IMR-90 (cell line): ENCODE measurements around the gene WARS2. TPM values are rescaled to one million over a fixed set of nuclear protein-coding genes. Genes with fewer than 3 reads are reported as not detected.

ENCODE experiments used
- ATAC-seq: fragments of 200-7000 bp; cut with Tn5 transposase; 2 replicates; pipeline ENCODE4 v1.9.1; 2020; ENCODE audit warnings: low read depth, mild to moderate bottlenecking, moderate library complexity
- BruUV-seq: library from RNA; stranded (reverse); fragments of 400-500 nt; replicated peaks from 2 replicates; lab custom pipeline; 2021; lab: Mats Ljungman, UMichigan
- CTCF ChIA-PET: fragments of 300-600 bp; formaldehyde crosslinking; extraction: SDS; loops from one replicate; lab custom pipeline; 2021; ENCODE audit warnings: antibody characterized with exemption; lab: Yijun Ruan, JAX
- POLR2A ChIA-PET: fragments of 300-600 bp; sonication (Branson Sonifier 250); formaldehyde crosslinking; loops from one replicate; lab custom pipeline; 2022; ENCODE audit warnings: antibody characterized with exemption; ENCODE audit not compliant: unreplicated experiment; lab: Charles Lee
- DNase-seq: peaks from one replicate; pipeline ENCODE4 v3.0.0; 2013
- H2AFZ ChIP-seq: replicated peaks from 2 replicates; pipeline ENCODE3; 2013; ENCODE audit warnings: low read length, mild to moderate bottlenecking; ENCODE audit not compliant: poor library complexity
- H2AK5ac ChIP-seq: 2 replicates; pipeline ENCODE4 v1.6.1; 2013; ENCODE audit warnings: low read depth, low read length, inconsistent platforms
- H2AK9ac ChIP-seq: replicated peaks from 2 replicates; pipeline ENCODE3; 2013; ENCODE audit warnings: mild to moderate bottlenecking, low read depth, low read length, moderate library complexity; ENCODE audit not compliant: poor library complexity
- H2BK120ac ChIP-seq: 2 replicates; pipeline ENCODE4 v1.6.1; 2013; ENCODE audit warnings: low read depth, low read length, inconsistent platforms
- H2BK15ac ChIP-seq: 3 replicates; pipeline ENCODE4 v1.6.1; 2013; ENCODE audit warnings: low read depth, low read length, inconsistent platforms
- H2BK20ac ChIP-seq: 2 replicates; pipeline ENCODE4 v1.6.1; 2013; ENCODE audit warnings: low read depth, mild to moderate bottlenecking, inconsistent platforms, low read length, moderate library complexity
- H2BK5ac ChIP-seq: 2 replicates; pipeline ENCODE4 v1.6.1; 2013; ENCODE audit warnings: mild to moderate bottlenecking, low read depth, low read length, inconsistent platforms; ENCODE audit not compliant: poor library complexity, severe bottlenecking
- H3K14ac ChIP-seq: replicated peaks from 2 replicates; pipeline ENCODE4 v1.6.1; 2013; ENCODE audit warnings: low read depth, low read length, inconsistent platforms
- H3K18ac ChIP-seq: 2 replicates; pipeline ENCODE4 v1.6.1; 2013; ENCODE audit warnings: low read depth, low read length, control low read depth
- H3K23ac ChIP-seq: 2 replicates; pipeline ENCODE4 v1.6.1; 2013; ENCODE audit warnings: low read depth, low read length, inconsistent platforms
- H3K27ac ChIP-seq: 2 replicates; pipeline ENCODE4 v1.5.1; 2013; ENCODE audit warnings: mild to moderate bottlenecking, control low read depth, low read length; ENCODE audit not compliant: insufficient read depth
- H3K27me3 ChIP-seq: 2 replicates; pipeline ENCODE4 v1.6.1; 2013; ENCODE audit warnings: low read length; ENCODE audit not compliant: control insufficient read depth, insufficient read depth
- H3K36me3 ChIP-seq: 2 replicates; pipeline ENCODE4 v1.6.1; 2013; ENCODE audit warnings: low read length, mixed read lengths; ENCODE audit not compliant: control insufficient read depth, insufficient read depth
- H3K4ac ChIP-seq: 2 replicates; pipeline ENCODE4 v1.6.1; 2013; ENCODE audit warnings: low read depth, low read length, inconsistent platforms
- H3K4me1 ChIP-seq: 2 replicates; pipeline ENCODE4 v1.6.1; 2013; ENCODE audit warnings: low read length, mixed read lengths; ENCODE audit not compliant: control insufficient read depth, insufficient read depth
- H3K4me2 ChIP-seq: 2 replicates; pipeline ENCODE4 v1.6.1; 2013; ENCODE audit warnings: low read depth, mild to moderate bottlenecking, control low read depth, low read length, moderate library complexity
- H3K4me3 ChIP-seq: 2 replicates; pipeline ENCODE4 v1.5.1; 2013; ENCODE audit warnings: low read depth, mild to moderate bottlenecking, control low read depth, low read length, moderate library complexity; ENCODE audit not compliant: insufficient read depth
- H3K56ac ChIP-seq: 2 replicates; pipeline ENCODE4 v1.6.1; 2013; ENCODE audit warnings: low read length, inconsistent platforms; ENCODE audit not compliant: insufficient read depth; ENCODE audit errors: extremely low read depth
- H3K79me1 ChIP-seq, 2 experiments: 2 replicates each; pipeline ENCODE4 v1.6.1; 2013; ENCODE audit warnings: low read length in 2 of 2, inconsistent platforms in 1 of 2, low read depth in 1 of 2
- H3K9ac ChIP-seq: 2 replicates; pipeline ENCODE4 v1.6.1; 2013; ENCODE audit warnings: low read depth, low read length, control low read depth
- H3K9me1 ChIP-seq: 2 replicates; pipeline ENCODE4 v1.6.1; 2013; ENCODE audit warnings: low read length, inconsistent platforms; ENCODE audit not compliant: insufficient read depth
- H3K9me3 ChIP-seq: 2 replicates; pipeline ENCODE4 v1.6.1; 2013; ENCODE audit warnings: low read length; ENCODE audit not compliant: control insufficient read depth, insufficient read depth
- H4K20me1 ChIP-seq: 2 replicates; pipeline ENCODE4 v1.6.1; 2013; ENCODE audit warnings: low read length, inconsistent platforms; ENCODE audit not compliant: insufficient read depth
- H4K5ac ChIP-seq: 2 replicates; pipeline ENCODE4 v1.6.1; 2013; ENCODE audit warnings: mild to moderate bottlenecking, low read depth, low read length, control low read depth
- H4K8ac ChIP-seq, 2 experiments: 2 replicates each; pipeline ENCODE4 v1.6.1; 2013; ENCODE audit warnings: low read depth in 2 of 2, low read length in 2 of 2, control low read depth in 1 of 2, inconsistent platforms in 1 of 2
- H4K91ac ChIP-seq: 2 replicates; pipeline ENCODE4 v1.6.1; 2013; ENCODE audit warnings: low read depth, low read length, inconsistent platforms; ENCODE audit not compliant: insufficient read depth
- BHLHE40 ChIP-seq: fragments of 150-350 bp; IDR thresholded peaks from 2 replicates; pipeline ENCODE4 v1.6.1; 2016; ENCODE audit warnings: mild to moderate bottlenecking, low read depth, low read length
- CEBPB ChIP-seq: IDR thresholded peaks from 2 replicates; pipeline ENCODE4 v1.6.1; 2012; ENCODE audit warnings: low read depth, low read length, improper control_type of control experiment
- CHD1 ChIP-seq: IDR thresholded peaks from 2 replicates; pipeline ENCODE4 v1.6.1; 2012; ENCODE audit warnings: low read depth, low read length, improper control_type of control experiment
- FOS ChIP-seq: fragments of 150-350 bp; IDR thresholded peaks from 2 replicates; pipeline ENCODE4 v1.6.1; 2016; ENCODE audit warnings: low read depth, low read length
- MAFK ChIP-seq: IDR thresholded peaks from 2 replicates; pipeline ENCODE4 v1.6.1; 2012; ENCODE audit warnings: low read depth, low read length, improper control_type of control experiment
- MAZ ChIP-seq: IDR thresholded peaks from 2 replicates; pipeline ENCODE4 v1.6.1; 2012; ENCODE audit warnings: low read depth, mild to moderate bottlenecking, low read length, improper control_type of control experiment, moderate library complexity, borderline replicate concordance
- MXI1 ChIP-seq: IDR thresholded peaks from 2 replicates; pipeline ENCODE4 v1.6.1; 2012; ENCODE audit warnings: low read depth, mild to moderate bottlenecking, low read length, moderate library complexity, borderline replicate concordance
- NFE2L2 ChIP-seq: fragments of 150-350 bp; IDR thresholded peaks from 2 replicates; pipeline ENCODE4 v1.6.1; 2016; ENCODE audit warnings: low read depth, mild to moderate bottlenecking, low read length
- POLR2A ChIP-seq: IDR thresholded peaks from 2 replicates; pipeline ENCODE4 v1.6.1; 2012; ENCODE audit warnings: mild to moderate bottlenecking, low read depth, low read length
- RAD21 ChIP-seq: IDR thresholded peaks from 2 replicates; pipeline ENCODE4 v1.6.1; 2012; ENCODE audit warnings: low read length, improper control_type of control experiment
- RCOR1 ChIP-seq: IDR thresholded peaks from 2 replicates; pipeline ENCODE4 v1.6.1; 2012; ENCODE audit warnings: mild to moderate bottlenecking, low read length, improper control_type of control experiment; ENCODE audit not compliant: insufficient replicate concordance
- RFX5 ChIP-seq: IDR thresholded peaks from 2 replicates; pipeline ENCODE4 v1.8.0; 2012; ENCODE audit warnings: low read depth, mild to moderate bottlenecking, low read length, moderate library complexity
- SMC3 ChIP-seq: fragments of 150-350 bp; IDR thresholded peaks from 2 replicates; pipeline ENCODE4 v1.6.1; 2016; ENCODE audit warnings: low read depth, mild to moderate bottlenecking, antibody characterized with exemption, low read length, moderate library complexity
- WGBS, 2 experiments: methylation state at CpG; one replicate each; pipeline versions ENCODE4 v1.1.5 to v1.1.7; 2013; ENCODE audit warnings: missing lambda C conversion rate in 2 of 2; ENCODE audit not compliant: insufficient read length in 1 of 2; ENCODE audit errors: extremely low coverage in 2 of 2; 5-methylcytosine and 5-hydroxymethylcytosine counted together
- dilution Hi-C: fragments of 300-500 bp; cut with HindIII; formaldehyde crosslinking; loops from one replicate; pipeline ENCODE4 v1.14.3; 2018; ENCODE audit warnings: low sequenced_read_pairs; ENCODE audit not compliant: unreplicated experiment
- in situ Hi-C: fragments of 300-500 bp; cut with MboI; formaldehyde crosslinking; loops from 3 replicates; pipeline ENCODE4 v1.14.3; 2019; ENCODE audit warnings: low sequenced_read_pairs, inconsistent platforms, mixed read lengths
- intact Hi-C: fragments of 100-400 bp; cut with micrococcal nuclease; formaldehyde crosslinking; loops from 2 replicates; pipeline ENCODE4 v1.10.0; 2022
- polyA plus RNA-seq, 3 experiments: library from polyadenylated mRNA; depleted of rRNA; stranded (reverse); fragments of >200 nt; gene quantifications; 2 replicates each; pipeline ENCODE4 v1.2.3, GENCODE V29; 2012; ENCODE audit warnings: low replicate concordance in 1 of 3
- total RNA-seq: library from RNA; depleted of rRNA; stranded (reverse); fragments of >200 nt; gene quantifications from 2 replicates; pipeline ENCODE4 v1.2.3, GENCODE V29; 2012
- TF ChIP-seq, protein P1 (sequence below): fragments of 150-350 bp; IDR thresholded peaks from 2 replicates; pipeline ENCODE4 v1.6.1; 2017; ENCODE audit warnings: mild to moderate bottlenecking, antibody characterized with exemption, low read length, low read depth
- TF ChIP-seq, protein P2 (sequence below): fragments of 150-350 bp; IDR thresholded peaks from 2 replicates; pipeline ENCODE4 v1.6.1; 2016; ENCODE audit warnings: low read depth, mild to moderate bottlenecking, low read length, moderate library complexity, borderline replicate concordance
- TF ChIP-seq, protein P3 (sequence below): conservative IDR thresholded peaks from 2 replicates; pipeline ENCODE4 v1.5.1; 2012; ENCODE audit warnings: mild to moderate bottlenecking, low read depth, low read length, improper control_type of control experiment

WARS2 gene
- total and polyA plus RNA-seq, 2 of the 4 experiments (the other 2 are of a cell fraction), result 5.7 to 20.3 TPM

DNA sequence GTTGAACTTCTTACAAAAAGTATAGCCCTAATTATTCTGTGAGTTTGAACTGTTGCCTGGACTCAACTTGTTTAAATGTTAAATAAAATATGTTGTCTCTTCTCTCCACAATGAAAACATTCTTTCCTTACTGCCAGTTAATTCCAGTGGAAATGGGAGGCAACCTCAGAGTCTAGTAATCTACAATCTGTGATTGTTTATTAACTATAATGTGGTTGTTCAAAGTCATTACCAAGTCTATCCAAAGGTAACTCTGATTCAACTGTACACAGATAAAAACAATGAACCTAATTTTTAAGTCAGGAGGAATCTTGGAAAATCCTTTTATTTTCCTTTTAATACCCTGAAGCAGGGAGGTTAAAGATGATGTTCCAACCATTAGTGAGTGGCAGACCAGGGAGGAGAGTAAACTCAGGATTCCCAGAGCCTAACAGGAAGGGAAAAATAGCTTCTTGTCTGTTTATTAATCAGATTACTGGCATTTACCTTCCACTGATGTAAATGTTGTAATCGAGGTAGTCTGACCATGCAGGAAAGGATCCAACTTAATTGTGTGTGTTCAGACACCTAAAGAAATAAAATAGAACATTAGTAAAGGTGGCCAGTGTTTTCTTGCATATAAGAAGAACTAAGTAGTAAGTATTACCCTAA is 95.2 kb downstream of the WARS2 start:
- Histone ChIP-seq H3K36me3 (peaks cover 2% of the 10 kb centered on the region), H2BK20ac (no peak overlapping the region), H4K8ac (no peak overlapping the region), H3K14ac (no peak overlapping the region), H2AFZ (no peak overlapping the region), H2AK5ac (no peak overlapping the region), H2AK9ac (no peak overlapping the region), H2BK120ac (no peak overlapping the region), H3K9me1 (no peaks in the 10 kb centered on the region), H4K5ac (no peak overlapping the region), H3K4me1 (no peaks in the 10 kb centered on the region), H3K4me3 (no peak overlapping the region), H3K18ac (no peak overlapping the region), H3K27ac (no peak overlapping the region), H3K4me2 (no peak overlapping the region), H4K91ac (no peak overlapping the region), H2BK5ac (no peak overlapping the region), H3K9me3 (no peaks in the 10 kb centered on the region), H3K9ac (no peak overlapping the region), H3K23ac (no peak overlapping the region), H3K56ac (no peak overlapping the region), H4K20me1 (no peaks in the 10 kb centered on the region), H3K4ac (no peak overlapping the region), H3K27me3 (no peaks in the 10 kb centered on the region), H3K79me1 (no peaks in the 10 kb centered on the region; a peak in 1 of 4 replicates), H2BK15ac (no peak overlapping the region)
- dilution Hi-C loops (no loop called here), in situ Hi-C loops (no loop called here), intact Hi-C loops (no loop called here)
- ATAC-seq (no peak), DNase-seq (no peak)
- no TSS peak for BruUV-seq
- ChIA-PET CTCF (no interaction called here), POLR2A (no interaction called here)
- TF ChIP-seq SMC3, result no peak
- TF ChIP-seq POLR2A, result no peak
- no peak for TF ChIP-seq NFE2L2
- no peak for TF ChIP-seq FOS
- no peak for TF ChIP-seq MAFK
- no peak for TF ChIP-seq CEBPB
- TF ChIP-seq, protein P1, sequence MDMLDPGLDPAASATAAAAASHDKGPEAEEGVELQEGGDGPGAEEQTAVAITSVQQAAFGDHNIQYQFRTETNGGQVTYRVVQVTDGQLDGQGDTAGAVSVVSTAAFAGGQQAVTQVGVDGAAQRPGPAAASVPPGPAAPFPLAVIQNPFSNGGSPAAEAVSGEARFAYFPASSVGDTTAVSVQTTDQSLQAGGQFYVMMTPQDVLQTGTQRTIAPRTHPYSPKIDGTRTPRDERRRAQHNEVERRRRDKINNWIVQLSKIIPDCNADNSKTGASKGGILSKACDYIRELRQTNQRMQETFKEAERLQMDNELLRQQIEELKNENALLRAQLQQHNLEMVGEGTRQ, result no peak
- no peak for TF ChIP-seq RAD21
- no peak for TF ChIP-seq RFX5
- no peak for TF ChIP-seq MXI1
- TF ChIP-seq, protein P2, sequence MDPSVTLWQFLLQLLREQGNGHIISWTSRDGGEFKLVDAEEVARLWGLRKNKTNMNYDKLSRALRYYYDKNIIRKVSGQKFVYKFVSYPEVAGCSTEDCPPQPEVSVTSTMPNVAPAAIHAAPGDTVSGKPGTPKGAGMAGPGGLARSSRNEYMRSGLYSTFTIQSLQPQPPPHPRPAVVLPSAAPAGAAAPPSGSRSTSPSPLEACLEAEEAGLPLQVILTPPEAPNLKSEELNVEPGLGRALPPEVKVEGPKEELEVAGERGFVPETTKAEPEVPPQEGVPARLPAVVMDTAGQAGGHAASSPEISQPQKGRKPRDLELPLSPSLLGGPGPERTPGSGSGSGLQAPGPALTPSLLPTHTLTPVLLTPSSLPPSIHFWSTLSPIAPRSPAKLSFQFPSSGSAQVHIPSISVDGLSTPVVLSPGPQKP, result no peak
- TF ChIP-seq, protein P3, sequence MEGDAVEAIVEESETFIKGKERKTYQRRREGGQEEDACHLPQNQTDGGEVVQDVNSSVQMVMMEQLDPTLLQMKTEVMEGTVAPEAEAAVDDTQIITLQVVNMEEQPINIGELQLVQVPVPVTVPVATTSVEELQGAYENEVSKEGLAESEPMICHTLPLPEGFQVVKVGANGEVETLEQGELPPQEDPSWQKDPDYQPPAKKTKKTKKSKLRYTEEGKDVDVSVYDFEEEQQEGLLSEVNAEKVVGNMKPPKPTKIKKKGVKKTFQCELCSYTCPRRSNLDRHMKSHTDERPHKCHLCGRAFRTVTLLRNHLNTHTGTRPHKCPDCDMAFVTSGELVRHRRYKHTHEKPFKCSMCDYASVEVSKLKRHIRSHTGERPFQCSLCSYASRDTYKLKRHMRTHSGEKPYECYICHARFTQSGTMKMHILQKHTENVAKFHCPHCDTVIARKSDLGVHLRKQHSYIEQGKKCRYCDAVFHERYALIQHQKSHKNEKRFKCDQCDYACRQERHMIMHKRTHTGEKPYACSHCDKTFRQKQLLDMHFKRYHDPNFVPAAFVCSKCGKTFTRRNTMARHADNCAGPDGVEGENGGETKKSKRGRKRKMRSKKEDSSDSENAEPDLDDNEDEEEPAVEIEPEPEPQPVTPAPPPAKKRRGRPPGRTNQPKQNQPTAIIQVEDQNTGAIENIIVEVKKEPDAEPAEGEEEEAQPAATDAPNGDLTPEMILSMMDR, result no peak
- no peak for TF ChIP-seq BHLHE40
- TF ChIP-seq MAZ, result no peak
- no peak for TF ChIP-seq RCOR1
- TF ChIP-seq CHD1, result no peak
- WGBS, 2 experiments, result no CpG with 5 or more reads among the region's 1 CpG
